Panc1 (cell line): Measurements from ENCODE around the gene VARS2.
"Not testable (repeated sequence)": the region's sequence is repeated elsewhere in the genome, so short reads cannot be mapped to it uniquely, and the experiment has no call there.

Experiments used
- CTCF ChIP-seq: fragments of 450-650 bp; IDR thresholded peaks from 2 replicates; pipeline ENCODE4 v1.5.1; 2017; ENCODE audit warnings: mild to moderate bottlenecking
- POLR2AphosphoS5 ChIP-seq: IDR thresholded peaks from 2 replicates; pipeline ENCODE4 v1.6.1; 2012; ENCODE audit warnings: mild to moderate bottlenecking, low read depth, low read length, moderate library complexity
- SIN3A ChIP-seq: IDR thresholded peaks from 2 replicates; pipeline ENCODE4 v1.6.1; 2012; ENCODE audit warnings: low read depth, mild to moderate bottlenecking, low read length, moderate library complexity, borderline replicate concordance; ENCODE audit not compliant: insufficient read depth
- TCF7L2 ChIP-seq: IDR thresholded peaks from 2 replicates; pipeline ENCODE4 v1.6.1; 2011; ENCODE audit warnings: mild to moderate bottlenecking, low read depth, low read length, inconsistent platforms

GRCh38 chr6:30907290-30907757 lies 6.7 kb upstream of the VARS2 start:
- TF ChIP-seq CTCF, POLR2AphosphoS5, TCF7L2, SIN3A: not testable (repeated sequence)
